ENCODE measurements around the gene MACROD2. TPM values are rescaled to one million over a fixed set of nuclear protein-coding genes. Genes with fewer than 3 reads are reported as not detected.

The MACROD2 gene
- total and polyA plus RNA-seq, 7 donors: 0.20 to 4.8 (median 0.87) TPM

- no peaks in the 10 kb centered on the region for H3K4me1 ChIP-seq
- H3K27me3 ChIP-seq (ENCODE audit: insufficient read depth in 3 of 3, low read length in 2 of 3): no peaks in the 10 kb centered on the region
- DNase-seq (no peak), ATAC-seq (no peak)
- intact Hi-C loops (cut with DNase I): no loop called here
- no peaks in the 10 kb centered on the region for H3K36me3 ChIP-seq (ENCODE audit: insufficient read depth in 1 of 2, low read depth in 1 of 2)
- TF ChIP-seq CTCF (IDR thresholded peaks at IDR 0.05): no peak
- 15 to 28% (median 22%) methylated on average over 3 of the region's 3 CpGs for WGBS, 3 donors
- no peak overlapping the region for H3K4me3 ChIP-seq
- no peak overlapping the region for H3K27ac ChIP-seq
- no peaks in the 10 kb centered on the region for H3K9me3 ChIP-seq
Measured at GRCh38 chr20:14664101-14664500, 668.8 kb downstream of the MACROD2 start.

- intact Hi-C loops (cut with DNase I): no loop called here
- H3K9me3 ChIP-seq: no peaks in the 10 kb centered on the region
- 52 to 69% (median 64%) methylated on average over 1 of the region's 1 CpG for WGBS, 3 donors
- no peaks in the 10 kb centered on the region for H3K36me3 ChIP-seq (ENCODE audit: insufficient read depth in 1 of 2, low read depth in 1 of 2)
- no peaks in the 10 kb centered on the region for H3K27me3 ChIP-seq (ENCODE audit: insufficient read depth in 3 of 3, low read length in 2 of 3)
- no peaks in the 10 kb centered on the region for H3K4me1 ChIP-seq
- H3K27ac ChIP-seq: no peak overlapping the region
- no peak overlapping the region for H3K4me3 ChIP-seq
- DNase-seq (no peak), ATAC-seq (no peak)
- TF ChIP-seq CTCF (IDR thresholded peaks at IDR 0.05): no peak
Measured at GRCh38 chr20:14666696-14667095, 671.4 kb downstream of the MACROD2 start.

GRCh38 chr20:14667226-14667625, 671.9 kb downstream of the MACROD2 start:
- no peaks in the 10 kb centered on the region for H3K4me1 ChIP-seq
- H3K9me3 ChIP-seq: no peaks in the 10 kb centered on the region
- no peaks in the 10 kb centered on the region for H3K36me3 ChIP-seq (ENCODE audit: insufficient read depth in 1 of 2, low read depth in 1 of 2)
- no peak overlapping the region for H3K27ac ChIP-seq
- no peak for DNase-seq
- H3K4me3 ChIP-seq: no peak overlapping the region
- no peaks in the 10 kb centered on the region for H3K27me3 ChIP-seq (ENCODE audit: insufficient read depth in 3 of 3, low read length in 2 of 3)
- no peak for ATAC-seq
- no peak for TF ChIP-seq CTCF (IDR thresholded peaks at IDR 0.05)
- intact Hi-C loops (cut with DNase I): no loop called here
- WGBS, 3 donors: 54 to 57% (median 55%) methylated on average over 2 of the region's 2 CpGs

GRCh38 chr20:14672066-14672465, 676.8 kb downstream of the MACROD2 start:
- ATAC-seq (no peak), DNase-seq (no peak)
- Histone ChIP-seq H3K9me3 (no peaks in the 10 kb centered on the region), H3K36me3 (ENCODE audit: insufficient read depth in 1 of 2, low read depth in 1 of 2) (no peaks in the 10 kb centered on the region), H3K4me1 (no peaks in the 10 kb centered on the region), H3K4me3 (no peak overlapping the region), H3K27ac (no peak overlapping the region), H3K27me3 (ENCODE audit: insufficient read depth in 3 of 3, low read length in 2 of 3) (no peaks in the 10 kb centered on the region)
- intact Hi-C loops (cut with DNase I): no loop called here
- TF ChIP-seq CTCF (IDR thresholded peaks at IDR 0.05): no peak
- 29 to 44% (median 35%) methylated on average over 2 of the region's 2 CpGs for WGBS, 3 donors

- no peak for TF ChIP-seq CTCF (IDR thresholded peaks at IDR 0.05)
- DNase-seq: no peak
- intact Hi-C loops (cut with DNase I): no loop called here
- no peak for ATAC-seq
- Histone ChIP-seq H3K27ac (no peak overlapping the region), H3K4me1 (no peaks in the 10 kb centered on the region), H3K27me3 (ENCODE audit: insufficient read depth in 3 of 3, low read length in 2 of 3) (no peaks in the 10 kb centered on the region), H3K9me3 (no peaks in the 10 kb centered on the region), H3K36me3 (ENCODE audit: insufficient read depth in 1 of 2, low read depth in 1 of 2) (no peaks in the 10 kb centered on the region), H3K4me3 (no peak overlapping the region)
- 54 to 77% (median 74%) methylated on average over 5 of the region's 5 CpGs for WGBS, 3 donors
Measured at GRCh38 chr20:14673164-14673563, 677.8 kb downstream of the MACROD2 start.

Measured in psoas muscle (tissue), 8 donors.